ENCODE results near the gene GPC6.

GRCh38 chr13:94246495-94246894 is 1019.9 kb downstream of the GPC6 start:
- TF ChIP-seq CTCF (IDR thresholded peaks at IDR 0.05; ENCODE audit: insufficient read depth, low read length, poor library complexity, severe bottlenecking) (no peak), EZH2phosphoT487 (conservative IDR thresholded peaks at IDR 0.05; ENCODE audit: low read length) (no peak)
